ENCODE measurements around the gene ME3.

DNA sequence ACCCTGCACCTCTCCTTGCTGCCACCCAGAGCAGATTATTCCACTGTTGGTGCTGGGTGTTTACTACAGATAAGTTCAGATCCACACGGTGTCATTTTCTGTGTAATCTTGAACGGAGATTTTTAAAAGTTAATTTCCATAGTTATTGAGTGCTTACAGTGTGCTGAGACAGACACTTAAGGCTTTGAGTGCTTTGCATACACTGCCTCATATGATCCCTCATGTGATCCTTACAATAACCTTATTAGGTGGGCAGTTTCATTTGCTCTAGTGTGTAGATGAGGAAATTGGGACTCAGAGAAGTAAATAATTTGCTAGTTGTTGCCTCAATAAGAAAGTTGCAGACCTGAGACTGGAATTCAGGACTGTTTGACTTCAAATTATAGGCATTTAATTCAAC is 32.3 kb upstream of the ME3 start:
- TF ChIP-seq CTCF (IDR thresholded peaks at IDR 0.05 in 2 of 3, conservative IDR thresholded peaks at IDR 0.05 in 1 of 3; ENCODE audit: borderline replicate concordance in 1 of 3, insufficient read depth in 1 of 3, low read depth in 2 of 3, low read length in 2 of 3) (no peak), SP1 (IDR thresholded peaks at IDR 0.05; ENCODE audit: low read depth) (no peak), CBX3 (IDR thresholded peaks at IDR 0.05; ENCODE audit: low read depth) (no peak), POLR2A (IDR thresholded peaks at IDR 0.05; ENCODE audit: borderline replicate concordance, extremely low read depth, insufficient read depth, insufficient read length) (no peak), ZBTB33 (IDR thresholded peaks at IDR 0.05; ENCODE audit: extremely low read depth, insufficient replicate concordance, low read length) (no peak), POLR2AphosphoS5 (IDR thresholded peaks at IDR 0.05; ENCODE audit: low read depth, low read length) (no peak)
- TF ChIP-seq, protein P1, sequence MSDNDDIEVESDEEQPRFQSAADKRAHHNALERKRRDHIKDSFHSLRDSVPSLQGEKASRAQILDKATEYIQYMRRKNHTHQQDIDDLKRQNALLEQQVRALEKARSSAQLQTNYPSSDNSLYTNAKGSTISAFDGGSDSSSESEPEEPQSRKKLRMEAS (IDR thresholded peaks at IDR 0.05) = no peak

Measured in HCT116 (cell line).